ENCODE results near the gene TBC1D2B.

The TBC1D2B gene

GRCh38 chr15:78111788-78112187 lies 34.3 kb upstream of the TBC1D2B start:
- TF ChIP-seq CTCF (IDR thresholded peaks at IDR 0.05; ENCODE audit: insufficient read depth, low read length) (no peak), GABPA (IDR thresholded peaks at IDR 0.05; ENCODE audit: low read depth) (no peak), SPI1 (IDR thresholded peaks at IDR 0.05; ENCODE audit: borderline replicate concordance, low read depth) (no peak), POLR2AphosphoS5 (IDR thresholded peaks at IDR 0.05; ENCODE audit: low read depth) (no peak), REST (IDR thresholded peaks at IDR 0.05; ENCODE audit: insufficient replicate concordance, low read depth) (no peak)
- no peak overlapping the region for H3K27ac ChIP-seq (replicated peaks)
- H3K27me3 ChIP-seq (ENCODE audit: insufficient read depth, poor library complexity, severe bottlenecking) = no peaks in the 10 kb centered on the region
- no peak overlapping the region for H3K4me3 ChIP-seq (replicated peaks; ENCODE audit: insufficient read depth, low read length)
- DNase-seq (ENCODE audit: low read depth in 1 of 2, low spot score in 1 of 2) = no peak

GRCh38 chr15:78110916-78111475 lies 33.5 kb upstream of the TBC1D2B start:
- DNase-seq (ENCODE audit: low read depth in 1 of 2, low spot score in 1 of 2) = no peak
- Histone ChIP-seq H3K27me3 (ENCODE audit: insufficient read depth, poor library complexity, severe bottlenecking) (no peaks in the 10 kb centered on the region), H3K27ac (replicated peaks) (no peak overlapping the region), H3K4me3 (replicated peaks; ENCODE audit: insufficient read depth, low read length) (no peak overlapping the region)
- TF ChIP-seq REST (IDR thresholded peaks at IDR 0.05; ENCODE audit: insufficient replicate concordance, low read depth) = no peak
- no peak for TF ChIP-seq GABPA (IDR thresholded peaks at IDR 0.05; ENCODE audit: low read depth)
- TF ChIP-seq CTCF (IDR thresholded peaks at IDR 0.05; ENCODE audit: insufficient read depth, low read length) = no peak
- TF ChIP-seq SPI1 (IDR thresholded peaks at IDR 0.05; ENCODE audit: borderline replicate concordance, low read depth) = no peak
- TF ChIP-seq POLR2AphosphoS5 (IDR thresholded peaks at IDR 0.05; ENCODE audit: low read depth) = no peak

GRCh38 chr15:78110096-78110495 lies 32.6 kb upstream of the TBC1D2B start:
- TF ChIP-seq CTCF (IDR thresholded peaks at IDR 0.05; ENCODE audit: insufficient read depth, low read length) (no peak), POLR2AphosphoS5 (IDR thresholded peaks at IDR 0.05; ENCODE audit: low read depth) (no peak), SPI1 (IDR thresholded peaks at IDR 0.05; ENCODE audit: borderline replicate concordance, low read depth) (no peak), REST (IDR thresholded peaks at IDR 0.05; ENCODE audit: insufficient replicate concordance, low read depth) (no peak), GABPA (IDR thresholded peaks at IDR 0.05; ENCODE audit: low read depth) (no peak)
- Histone ChIP-seq H3K27me3 (ENCODE audit: insufficient read depth, poor library complexity, severe bottlenecking) (no peaks in the 10 kb centered on the region), H3K4me3 (replicated peaks; ENCODE audit: insufficient read depth, low read length) (no peak overlapping the region), H3K27ac (replicated peaks) (no peak overlapping the region)
- no peak for DNase-seq (ENCODE audit: low read depth in 1 of 2, low spot score in 1 of 2)

Measured in HL-60 (cell line).